GM12891 (cell line): ENCODE data around the gene INPP5F.

Source experiments
- DNase-seq: peaks from one replicate; pipeline ENCODE4 v3.0.0; 2011; ENCODE audit warnings: low spot score; ENCODE audit not compliant: insufficient read length
- FAIRE-seq: peaks from 2 replicates; lab custom pipeline; 2011; peaks lifted over from hg19 to GRCh38; lab: Jason Lieb, UNC
- PAX5 ChIP-seq: IDR thresholded peaks from 2 replicates; pipeline ENCODE4 v1.6.1; 2011; ENCODE audit warnings: low read length, moderate library complexity, mild to moderate bottlenecking; ENCODE audit not compliant: insufficient read depth, severe bottlenecking
- POLR2A ChIP-seq: IDR thresholded peaks from 2 replicates; pipeline ENCODE4 v1.6.1; 2011; ENCODE audit warnings: low read depth, low read length, control low read depth
- POLR2AphosphoS5 ChIP-seq: IDR thresholded peaks from 2 replicates; pipeline ENCODE4 v1.6.1; 2011; ENCODE audit warnings: low read depth, low read length, control low read depth
- POU2F2 ChIP-seq: IDR thresholded peaks from 2 replicates; pipeline ENCODE4 v1.6.1; 2011; ENCODE audit warnings: low read depth, mild to moderate bottlenecking, control low read depth, low read length, moderate library complexity
- SPI1 ChIP-seq: IDR thresholded peaks from 2 replicates; pipeline ENCODE4 v1.6.1; 2011; ENCODE audit warnings: low read depth, low read length, control low read depth
- TAF1 ChIP-seq: IDR thresholded peaks from 2 replicates; pipeline ENCODE4 v1.6.1; 2011; ENCODE audit warnings: low read depth, low read length, control low read depth

The INPP5F gene

GRCh38 chr10:119687192-119688032 lies 38.4 kb upstream of the INPP5F start:
- DNase-seq = no peak

DNA sequence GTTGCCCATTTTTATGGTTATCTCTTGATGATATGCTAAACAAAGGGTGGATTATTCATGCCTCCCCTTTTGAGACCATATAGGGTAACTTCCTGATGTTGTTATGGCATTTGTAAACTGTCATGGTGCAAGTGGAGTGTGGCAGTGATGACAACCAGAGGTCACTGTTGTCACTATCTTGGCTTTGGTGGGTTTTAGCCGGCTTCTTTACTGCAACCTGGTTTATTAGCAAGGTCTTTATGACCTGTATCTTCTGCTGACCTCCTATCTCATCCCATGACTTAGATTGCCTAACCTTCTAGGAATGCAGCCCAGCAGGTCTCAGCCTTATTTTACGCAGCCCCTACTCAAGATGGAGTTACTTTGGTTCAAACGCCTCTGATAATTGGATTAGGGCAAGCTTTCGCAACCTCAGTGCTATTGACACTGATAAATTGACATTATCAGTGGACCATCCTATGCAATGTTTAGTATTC lies 37.8 kb upstream of the INPP5F start:
- DNase-seq (no peak), FAIRE-seq (peak; percentile 23)
- TF ChIP-seq TAF1 (no peak), POLR2AphosphoS5 (no peak), POU2F2 (no peak), PAX5 (no peak), SPI1 (no peak), POLR2A (no peak)

More at GRCh38 chr10:119687192-119688032, 38.4 kb upstream of the INPP5F start:
- TF ChIP-seq POU2F2 = no peak
- TF ChIP-seq PAX5 = no peak
- no peak for FAIRE-seq

GRCh38 chr10:119689016-119689580 lies 36.8 kb upstream of the INPP5F start:
- FAIRE-seq (no peak), DNase-seq (no peak)
- no peak for TF ChIP-seq SPI1
- TF ChIP-seq POLR2A = no peak
- TF ChIP-seq POLR2AphosphoS5 = no peak
- TF ChIP-seq PAX5 = no peak
- no peak for TF ChIP-seq TAF1

GRCh38 chr10:119691726-119692125 lies 34.1 kb upstream of the INPP5F start:
- no peak for FAIRE-seq
- DNase-seq = no peak
- TF ChIP-seq POLR2A (no peak), POLR2AphosphoS5 (no peak), POU2F2 (no peak), PAX5 (no peak), TAF1 (no peak), SPI1 (no peak)

DNA sequence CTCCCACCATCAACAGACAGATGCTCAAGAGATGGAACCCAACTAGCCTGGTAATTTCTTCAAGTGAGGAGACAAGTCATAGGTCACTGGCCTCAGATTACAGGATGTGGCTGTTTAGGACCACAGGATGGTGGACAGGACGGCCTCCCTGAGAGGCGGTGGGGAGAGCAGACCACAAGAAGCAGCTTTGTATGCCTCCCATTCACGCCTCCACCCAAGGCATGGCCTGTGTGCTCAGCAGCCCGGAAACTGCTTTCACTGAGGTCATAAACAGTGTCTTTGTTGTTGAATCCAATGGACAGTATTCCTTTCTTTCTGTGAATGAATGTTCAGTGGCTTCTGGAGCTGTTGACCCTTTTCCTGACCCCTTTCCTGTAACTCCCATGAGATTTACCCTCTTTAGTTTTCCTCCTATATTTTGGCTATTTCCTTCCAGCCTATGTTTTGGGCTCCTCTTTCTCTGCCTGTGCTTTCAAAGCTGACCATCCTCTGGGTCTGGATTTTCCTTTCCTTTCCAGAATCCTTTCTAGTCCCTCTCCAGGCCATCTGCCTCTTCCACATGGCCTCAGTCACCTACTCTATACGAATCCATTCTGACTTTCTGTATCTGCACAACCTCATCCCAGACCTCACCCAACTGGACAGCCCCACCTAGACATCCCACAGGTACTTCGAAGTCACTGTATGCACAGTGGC lies 32.4 kb upstream of the INPP5F start:
- DNase-seq = no peak
- FAIRE-seq = peak; percentile 48
- TF ChIP-seq SPI1 (no peak), POLR2A (no peak), PAX5 (peak; percentile 89), TAF1 (no peak), POU2F2 (peak; percentile 36; the same call in 1 of the 2 replicates), POLR2AphosphoS5 (no peak)

DNA sequence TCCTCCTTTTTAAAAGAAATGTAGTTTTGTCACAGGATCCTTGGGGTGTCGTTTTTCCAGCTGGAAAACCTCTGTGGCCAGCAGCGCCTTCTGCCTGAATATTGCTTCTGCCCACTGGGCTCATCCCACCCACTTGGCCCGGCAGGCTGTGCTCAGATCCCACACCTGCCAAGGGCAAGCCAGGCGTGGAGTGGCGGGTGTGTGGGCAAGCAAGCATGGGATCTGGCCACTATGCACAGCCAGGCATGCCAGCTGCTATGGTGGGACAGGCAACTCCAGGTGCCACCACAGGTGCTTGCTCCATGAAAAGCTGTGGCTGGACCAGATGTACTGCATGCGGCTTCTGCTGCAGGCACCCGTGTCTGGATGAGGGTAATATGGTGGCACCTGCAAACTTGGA lies 31.2 kb upstream of the INPP5F start:
- FAIRE-seq = no peak
- TF ChIP-seq POU2F2 (no peak), POLR2AphosphoS5 (no peak), TAF1 (no peak), POLR2A (no peak), PAX5 (no peak)
- no peak for DNase-seq

DNA sequence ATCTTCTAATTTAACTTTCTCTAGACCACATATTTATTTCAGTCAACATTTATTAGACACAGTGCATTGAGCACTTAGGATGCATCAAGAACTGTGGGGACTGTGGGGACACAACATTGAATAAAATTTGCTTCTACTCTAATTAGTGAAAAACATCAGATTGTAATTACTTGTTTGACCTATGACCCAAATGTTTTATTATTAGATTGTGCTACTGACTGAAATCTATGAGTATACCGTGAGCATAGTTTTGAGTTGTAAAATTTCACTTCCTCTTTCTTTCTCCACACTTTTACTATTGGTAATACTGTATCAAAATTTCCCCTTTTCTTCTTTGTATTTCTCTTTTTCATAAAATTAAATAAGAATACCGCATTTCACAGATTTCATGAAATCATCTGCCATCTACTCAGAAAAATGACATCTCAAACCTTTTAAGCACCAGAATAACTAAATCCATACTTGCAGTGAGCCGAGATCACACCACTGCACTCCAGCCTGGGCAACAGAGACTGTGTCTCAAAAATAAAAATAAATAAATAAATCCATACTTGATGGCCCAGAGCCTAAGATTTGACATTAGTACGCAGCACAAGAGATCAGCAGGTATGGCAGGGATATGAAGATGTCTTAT lies 25.4 kb upstream of the INPP5F start:
- DNase-seq (no peak), FAIRE-seq (peak; percentile 79)
- TF ChIP-seq PAX5 = no peak
- peak; percentile 94 for TF ChIP-seq SPI1

- TF ChIP-seq POLR2AphosphoS5 = no peak
- TF ChIP-seq TAF1 = no peak
- no peak for TF ChIP-seq POLR2A
- TF ChIP-seq SPI1 = no peak
- no peak for TF ChIP-seq POU2F2
- no peak for TF ChIP-seq PAX5
- FAIRE-seq (no peak), DNase-seq (no peak)
These were observed 24.0 kb upstream of the INPP5F start for GRCh38 chr10:119701861-119702260.

DNA sequence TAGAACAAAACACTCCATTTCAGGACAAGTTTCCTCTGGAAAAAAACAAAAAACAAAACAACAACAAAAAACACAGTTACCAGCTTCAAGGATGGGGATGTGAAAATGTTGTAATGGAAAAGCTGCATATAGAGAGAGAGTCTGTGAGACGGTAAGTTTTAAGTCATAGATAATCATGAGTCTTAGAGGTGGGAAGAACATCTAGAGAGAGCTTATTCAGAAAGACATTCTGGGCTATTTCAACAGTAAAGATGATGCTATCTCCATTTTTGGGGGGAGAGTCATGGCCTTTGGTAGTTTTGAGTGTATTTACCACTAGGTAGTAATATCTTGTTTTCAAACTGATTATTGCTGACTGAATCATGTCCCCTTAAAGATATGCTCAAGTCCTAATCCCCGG lies 23.3 kb upstream of the INPP5F start:
- DNase-seq = no peak
- peak; percentile 14; the same call in 1 of the 2 replicates for TF ChIP-seq SPI1
- no peak for TF ChIP-seq POLR2A
- TF ChIP-seq PAX5 = no peak
- TF ChIP-seq TAF1 = peak; percentile 16; the same call in 1 of the 2 replicates
- no peak for TF ChIP-seq POLR2AphosphoS5
- no peak for TF ChIP-seq POU2F2
- no peak for FAIRE-seq

DNA sequence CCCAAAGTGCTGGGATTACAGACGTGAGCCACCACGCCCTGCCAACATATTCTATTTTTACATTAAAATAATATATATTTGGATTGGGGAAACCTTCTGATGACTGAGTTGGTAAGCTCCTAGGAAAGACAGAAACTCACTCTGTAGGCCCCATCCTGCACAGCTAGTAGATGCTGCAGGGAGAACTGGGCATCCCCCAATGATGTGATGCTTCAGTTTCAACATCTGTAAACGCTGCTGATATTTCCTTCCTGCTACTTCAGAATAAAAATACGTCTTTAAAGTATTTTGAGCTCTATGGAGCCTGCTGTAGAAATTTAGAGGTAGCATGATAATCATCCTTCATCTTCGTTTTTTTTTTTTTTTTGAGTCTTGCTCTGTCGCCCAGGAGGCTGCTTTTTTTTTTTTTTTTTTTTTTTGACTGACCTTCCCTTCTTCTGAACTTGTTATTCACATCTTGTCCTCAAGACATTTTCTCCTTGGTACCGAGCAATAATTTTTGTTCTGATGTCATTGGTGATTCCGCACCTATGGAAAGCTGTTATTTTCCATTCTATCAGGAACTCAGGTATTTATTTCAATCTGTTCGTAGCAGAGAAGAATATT lies 21.8 kb upstream of the INPP5F start:
- FAIRE-seq = no peak
- TF ChIP-seq POU2F2 (no peak), PAX5 (no peak), POLR2AphosphoS5 (no peak), SPI1 (no peak), TAF1 (no peak), POLR2A (no peak)
- DNase-seq = no peak
